GM12801 (cell line): ENCODE data around the gene PSD4.

Experiments used
- TF ChIP-seq, protein P1 (sequence below): IDR thresholded peaks from one replicate; pipeline ENCODE4 v1.5.1; 2011; ENCODE audit warnings: control low read depth; ENCODE audit not compliant: insufficient read length; ENCODE audit errors: extremely low read depth

The PSD4 gene

DNA sequence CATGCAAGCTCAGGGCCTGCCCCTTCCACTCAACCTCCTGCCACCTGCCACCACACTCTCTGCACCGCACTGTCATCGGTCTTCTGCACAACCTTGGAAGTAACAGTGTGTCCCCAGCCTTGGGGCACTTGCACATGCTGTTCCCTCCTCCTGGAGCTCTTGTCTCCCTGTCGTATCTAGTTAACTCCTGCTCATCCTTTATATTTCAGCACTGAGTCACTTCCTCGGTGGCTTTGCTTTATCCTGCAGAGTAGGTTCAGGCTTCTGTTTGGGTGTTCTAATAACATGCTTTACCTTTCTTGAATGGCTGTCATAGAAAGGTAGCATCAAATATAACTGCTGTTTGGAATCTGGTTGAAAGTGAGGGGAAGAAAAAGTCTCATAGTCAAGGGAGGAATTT, 79.7 kb downstream of the PSD4 start:
- TF ChIP-seq, protein P1, sequence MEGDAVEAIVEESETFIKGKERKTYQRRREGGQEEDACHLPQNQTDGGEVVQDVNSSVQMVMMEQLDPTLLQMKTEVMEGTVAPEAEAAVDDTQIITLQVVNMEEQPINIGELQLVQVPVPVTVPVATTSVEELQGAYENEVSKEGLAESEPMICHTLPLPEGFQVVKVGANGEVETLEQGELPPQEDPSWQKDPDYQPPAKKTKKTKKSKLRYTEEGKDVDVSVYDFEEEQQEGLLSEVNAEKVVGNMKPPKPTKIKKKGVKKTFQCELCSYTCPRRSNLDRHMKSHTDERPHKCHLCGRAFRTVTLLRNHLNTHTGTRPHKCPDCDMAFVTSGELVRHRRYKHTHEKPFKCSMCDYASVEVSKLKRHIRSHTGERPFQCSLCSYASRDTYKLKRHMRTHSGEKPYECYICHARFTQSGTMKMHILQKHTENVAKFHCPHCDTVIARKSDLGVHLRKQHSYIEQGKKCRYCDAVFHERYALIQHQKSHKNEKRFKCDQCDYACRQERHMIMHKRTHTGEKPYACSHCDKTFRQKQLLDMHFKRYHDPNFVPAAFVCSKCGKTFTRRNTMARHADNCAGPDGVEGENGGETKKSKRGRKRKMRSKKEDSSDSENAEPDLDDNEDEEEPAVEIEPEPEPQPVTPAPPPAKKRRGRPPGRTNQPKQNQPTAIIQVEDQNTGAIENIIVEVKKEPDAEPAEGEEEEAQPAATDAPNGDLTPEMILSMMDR = no peak

DNA sequence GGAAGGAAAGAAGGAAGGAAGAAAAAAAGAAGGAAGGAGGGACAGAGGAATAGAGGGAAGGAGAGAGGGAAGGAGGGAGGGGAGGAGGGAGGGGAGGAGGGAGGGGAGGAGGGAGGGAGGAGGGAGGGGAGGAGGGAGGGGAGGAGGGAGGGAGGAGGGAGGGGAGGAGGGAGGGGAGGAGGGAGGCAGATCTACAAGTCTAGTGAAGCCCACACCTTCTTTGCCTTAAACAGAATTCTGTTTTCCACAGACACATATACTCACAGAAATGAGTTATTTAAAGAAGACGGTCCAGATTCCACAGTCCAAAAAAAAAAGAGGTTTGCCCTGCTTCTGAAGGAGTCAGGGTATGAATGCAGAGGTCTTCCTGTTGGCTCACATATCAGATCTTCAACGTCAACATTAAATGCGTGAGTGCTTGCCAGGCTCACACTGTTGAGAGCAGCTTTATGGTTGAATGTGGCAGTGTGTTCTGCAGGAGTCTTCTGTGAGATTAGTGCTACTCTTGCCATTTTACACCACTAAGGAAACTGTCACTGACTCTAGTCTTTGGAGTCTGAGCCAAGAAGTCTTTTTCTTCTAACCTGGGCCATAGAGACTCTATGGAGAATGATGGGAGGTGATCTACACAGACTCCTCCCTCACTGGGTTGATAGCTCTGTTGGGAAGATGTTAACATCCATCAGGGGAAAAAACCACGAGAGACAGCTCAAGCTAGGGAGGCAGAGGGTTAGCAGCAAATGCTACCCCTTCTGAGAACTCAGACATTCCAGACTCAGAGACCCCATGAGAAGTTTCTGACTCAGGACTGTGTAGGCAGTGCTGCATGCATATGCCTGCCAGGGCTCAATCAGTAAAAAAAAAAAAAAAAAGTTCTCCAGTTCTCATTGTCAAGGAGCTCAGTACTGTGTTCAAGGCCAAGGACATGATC, 81.6 kb downstream of the PSD4 start:
- TF ChIP-seq, protein P1 = no peak

DNA sequence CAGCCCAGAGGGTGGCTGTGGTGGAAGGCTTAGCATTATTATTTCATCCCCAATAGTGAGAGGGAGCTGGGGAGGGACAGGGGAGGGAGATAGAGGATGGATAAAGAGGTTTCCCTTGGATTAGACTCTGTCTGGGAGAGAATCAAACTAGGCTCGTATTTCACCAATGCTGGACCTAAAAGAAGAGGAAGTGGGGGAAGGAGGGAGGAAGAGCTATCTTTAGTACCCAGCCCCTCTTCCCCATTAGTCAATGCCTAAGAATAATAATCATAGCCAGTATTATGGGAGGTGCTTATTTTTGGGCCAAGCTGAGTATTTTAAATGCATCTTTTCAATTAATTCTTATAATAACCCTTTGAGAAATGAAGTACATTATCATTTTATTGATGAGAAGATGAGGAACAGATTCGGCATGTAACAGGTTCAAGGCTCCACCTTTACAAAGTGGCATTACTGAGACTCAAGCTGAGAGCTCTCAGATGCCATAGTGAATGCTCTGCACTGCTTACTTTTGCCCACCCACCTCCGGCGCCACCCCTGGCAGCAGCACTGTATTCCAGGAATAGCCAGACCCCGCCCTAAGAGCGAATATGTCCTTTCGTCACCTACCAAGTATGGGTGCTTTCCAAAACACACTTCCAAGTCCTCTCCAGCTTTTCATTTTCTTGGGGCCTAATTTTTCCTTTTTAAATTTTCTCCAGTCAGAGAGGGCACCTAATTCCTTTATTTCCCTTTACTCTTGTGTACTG, 83.9 kb downstream of the PSD4 start:
- TF ChIP-seq, protein P1 = no peak

DNA sequence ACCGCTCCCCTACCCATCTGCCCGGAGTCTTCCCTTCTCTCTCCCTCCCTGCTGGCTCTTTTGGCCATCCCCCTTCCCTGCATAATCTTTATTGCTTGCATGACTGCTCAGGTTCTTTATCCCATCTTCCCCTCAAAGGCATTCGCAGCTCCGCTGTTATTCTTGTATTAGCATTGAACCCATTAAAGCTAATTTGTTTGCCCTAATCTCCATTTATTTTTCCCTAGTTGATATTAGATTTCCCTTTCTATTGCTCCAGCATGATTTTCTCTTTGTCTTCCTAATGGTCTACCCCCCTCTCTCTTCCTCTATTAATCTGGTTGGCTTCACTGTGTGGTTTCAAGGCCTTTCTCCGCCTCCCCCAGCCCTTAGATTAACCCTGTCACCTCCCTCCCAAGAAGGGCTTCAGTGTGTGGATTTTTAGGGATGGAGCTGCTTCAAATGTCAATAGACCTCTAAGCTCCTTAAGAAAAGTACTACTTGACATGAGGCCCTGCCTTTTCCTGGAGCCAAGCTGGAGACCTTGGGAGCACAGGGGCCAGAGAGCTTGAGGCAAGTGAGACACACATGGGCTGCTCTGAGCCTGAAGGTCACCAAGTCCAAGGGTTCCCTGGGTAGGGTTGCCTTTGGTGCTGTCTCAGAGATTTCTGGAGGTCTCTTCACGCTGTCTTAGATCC, 84.8 kb downstream of the PSD4 start:
- TF ChIP-seq, protein P1 = no peak
